K562 (cell line): ENCODE data around the gene NAP1L4.

Experiments used
- E2F1 ChIP-seq: sonication (generic); formaldehyde crosslinking; IDR thresholded peaks from 2 replicates; pipeline ENCODE4 v1.8.1; 2023; ENCODE audit warnings: mild to moderate bottlenecking, missing genetic modification reagents, moderate library complexity
- HDAC2 ChIP-seq: fragments of 450-650 bp; IDR thresholded peaks from 2 replicates; pipeline ENCODE4 v1.6.1; 2016; ENCODE audit warnings: mild to moderate bottlenecking
- TF ChIP-seq, protein P1 (sequence below), 3 experiments: IDR thresholded peaks in 2 of 3; conservative IDR thresholded peaks in 1 of 3; 2 replicates each; pipeline ENCODE4 v1.5.1; 2011 to 2012; ENCODE audit warnings: low read length in 3 of 3, mild to moderate bottlenecking in 3 of 3, control low read depth in 2 of 3, improper control_type of control experiment in 1 of 3, inconsistent platforms in 1 of 3, low read depth in 1 of 3, mixed read lengths in 1 of 3, moderate library complexity in 1 of 3; ENCODE audit not compliant: insufficient read depth in 2 of 3

DNA sequence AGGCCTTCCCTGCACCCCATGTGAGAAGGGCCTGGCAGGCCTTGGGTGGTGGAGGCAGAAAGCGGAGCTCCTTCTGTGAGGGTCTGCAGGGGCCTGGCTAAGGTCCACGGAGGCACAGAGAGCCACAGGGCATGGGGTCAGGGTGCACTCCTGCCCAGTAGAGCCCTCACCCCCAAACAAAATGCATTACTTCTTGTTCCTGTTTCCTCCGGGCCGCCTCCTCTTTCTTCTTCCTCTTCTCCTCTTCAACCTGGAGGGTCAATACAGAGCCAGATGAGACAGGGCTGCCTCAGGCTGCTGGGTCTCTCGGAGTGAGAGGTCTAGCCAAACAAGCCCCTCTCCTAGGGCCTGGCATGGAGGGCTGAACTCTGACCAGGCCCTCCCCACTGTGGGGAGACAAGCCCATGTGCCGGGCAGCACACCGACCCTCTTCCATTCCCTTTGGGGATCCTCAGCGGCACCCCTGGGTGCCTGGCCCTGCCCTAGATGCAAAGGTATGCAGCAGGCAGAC, 10.3 kb upstream of the NAP1L4 start:
- TF ChIP-seq, protein P1, sequence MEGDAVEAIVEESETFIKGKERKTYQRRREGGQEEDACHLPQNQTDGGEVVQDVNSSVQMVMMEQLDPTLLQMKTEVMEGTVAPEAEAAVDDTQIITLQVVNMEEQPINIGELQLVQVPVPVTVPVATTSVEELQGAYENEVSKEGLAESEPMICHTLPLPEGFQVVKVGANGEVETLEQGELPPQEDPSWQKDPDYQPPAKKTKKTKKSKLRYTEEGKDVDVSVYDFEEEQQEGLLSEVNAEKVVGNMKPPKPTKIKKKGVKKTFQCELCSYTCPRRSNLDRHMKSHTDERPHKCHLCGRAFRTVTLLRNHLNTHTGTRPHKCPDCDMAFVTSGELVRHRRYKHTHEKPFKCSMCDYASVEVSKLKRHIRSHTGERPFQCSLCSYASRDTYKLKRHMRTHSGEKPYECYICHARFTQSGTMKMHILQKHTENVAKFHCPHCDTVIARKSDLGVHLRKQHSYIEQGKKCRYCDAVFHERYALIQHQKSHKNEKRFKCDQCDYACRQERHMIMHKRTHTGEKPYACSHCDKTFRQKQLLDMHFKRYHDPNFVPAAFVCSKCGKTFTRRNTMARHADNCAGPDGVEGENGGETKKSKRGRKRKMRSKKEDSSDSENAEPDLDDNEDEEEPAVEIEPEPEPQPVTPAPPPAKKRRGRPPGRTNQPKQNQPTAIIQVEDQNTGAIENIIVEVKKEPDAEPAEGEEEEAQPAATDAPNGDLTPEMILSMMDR (IDR thresholded peaks at IDR 0.05 in 2 of 3, conservative IDR thresholded peaks at IDR 0.05 in 1 of 3; ENCODE audit: insufficient read depth in 2 of 3, low read depth in 1 of 3, low read length in 3 of 3): no peak
- TF ChIP-seq E2F1 (CRISPR knock-in tag) (no peak), HDAC2 (no peak)
